Mucosa of descending colon (tissue), 3 donors: ENCODE measurements around the gene SPTBN4. TPM values are rescaled to one million over a fixed set of nuclear protein-coding genes. Genes with fewer than 3 reads are reported as not detected.
"Not testable (repeated sequence)": the region's sequence is repeated elsewhere in the genome, so short reads cannot be mapped to it uniquely, and the experiment has no call there.

Experiments
- ATAC-seq: fragments of 200-7000 bp; cut with Tn5 transposase; one replicate; pipeline ENCODE4 v1.9.1; 2020; ENCODE audit warnings: mild to moderate bottlenecking, moderate library complexity
- DNase-seq, 3 donors: peaks; one replicate each; pipeline ENCODE4 v3.0.0-alpha.2; 2020
- H3K36me3 ChIP-seq: fragments of 200-600 bp; one replicate; pipeline ENCODE4 v1.8.0; 2021; ENCODE audit warnings: low read depth, mild to moderate bottlenecking
- H3K4me1 ChIP-seq: fragments of 200-600 bp; one replicate; pipeline ENCODE4 v1.8.0; 2021; ENCODE audit warnings: low read depth, mild to moderate bottlenecking
- H3K4me3 ChIP-seq: fragments of 200-600 bp; one replicate; pipeline ENCODE4 v1.8.0; 2021; ENCODE audit warnings: mild to moderate bottlenecking
- H3K9me3 ChIP-seq: fragments of 200-600 bp; one replicate; pipeline ENCODE4 v1.8.0; 2021; ENCODE audit warnings: mild to moderate bottlenecking
- intact Hi-C, 2 donors: fragments of 100-400 bp; cut with DNase I in 1 of 2; cut with micrococcal nuclease in 1 of 2; formaldehyde crosslinking; loops; one replicate each; pipeline versions ENCODE4 v1.11.0 to v1.11.1; 2022; cut with DNase I, micrococcal nuclease
- total RNA-seq, 3 donors: library from RNA; stranded (reverse); fragmentation: NEBNext Ultra II Directional in 2 of 3; extraction: Animal tissue kit (Norgen Biotek cat#: 25700) in 2 of 3; gene quantifications; one replicate each; pipeline versions ENCODE4 v1.2.1 to v1.2.4, GENCODE V29; 2021 to 2023
- TF ChIP-seq, protein P1 (sequence below): fragments of 200-600 bp; IDR thresholded peaks from one replicate; pipeline ENCODE4 v1.8.0; 2022; ENCODE audit warnings: antibody characterized with exemption, mild to moderate bottlenecking
- donor health status: DM: no; HTN: no; CAD: no; lungs with moderate emphysema.
- donor health status: DM: no; HTN: no; CAD: no.
- donor health status: DM: no; HTN: yes; CAD: no.

The SPTBN4 gene
- total RNA-seq, 3 donors from 2014 or later: 0.29 to 4.1 (median 0.82) TPM

DNA sequence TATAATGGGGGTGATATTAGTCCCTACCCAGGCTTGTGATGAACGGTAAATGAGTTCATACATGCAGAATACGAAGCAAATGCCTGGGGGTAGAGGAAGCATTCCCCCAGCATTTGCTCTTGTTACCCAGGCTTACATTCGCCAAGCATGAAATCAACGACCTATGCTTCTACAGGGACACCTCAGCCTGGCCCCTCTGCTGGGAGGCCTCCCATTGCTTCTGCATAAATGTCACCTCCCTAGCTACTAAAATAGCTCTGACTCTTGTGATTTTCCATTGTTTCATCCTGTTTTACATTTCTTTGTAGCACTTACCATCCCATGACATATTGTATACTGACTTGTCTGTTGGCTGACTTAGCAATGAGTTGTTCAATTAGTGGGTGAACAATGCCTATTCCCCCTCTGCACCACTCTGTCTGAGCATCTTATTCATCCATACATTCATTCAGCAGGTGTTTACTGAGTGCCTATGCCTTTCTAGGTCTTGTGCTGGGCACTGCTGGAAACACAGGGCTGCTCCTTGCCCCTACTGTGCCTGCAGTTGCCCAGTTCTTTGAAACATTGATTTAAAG, 47.0 kb downstream of the SPTBN4 start:
- DNase-seq: no peak
- no peak overlapping the region for H3K4me3 ChIP-seq
- TF ChIP-seq, protein P1, sequence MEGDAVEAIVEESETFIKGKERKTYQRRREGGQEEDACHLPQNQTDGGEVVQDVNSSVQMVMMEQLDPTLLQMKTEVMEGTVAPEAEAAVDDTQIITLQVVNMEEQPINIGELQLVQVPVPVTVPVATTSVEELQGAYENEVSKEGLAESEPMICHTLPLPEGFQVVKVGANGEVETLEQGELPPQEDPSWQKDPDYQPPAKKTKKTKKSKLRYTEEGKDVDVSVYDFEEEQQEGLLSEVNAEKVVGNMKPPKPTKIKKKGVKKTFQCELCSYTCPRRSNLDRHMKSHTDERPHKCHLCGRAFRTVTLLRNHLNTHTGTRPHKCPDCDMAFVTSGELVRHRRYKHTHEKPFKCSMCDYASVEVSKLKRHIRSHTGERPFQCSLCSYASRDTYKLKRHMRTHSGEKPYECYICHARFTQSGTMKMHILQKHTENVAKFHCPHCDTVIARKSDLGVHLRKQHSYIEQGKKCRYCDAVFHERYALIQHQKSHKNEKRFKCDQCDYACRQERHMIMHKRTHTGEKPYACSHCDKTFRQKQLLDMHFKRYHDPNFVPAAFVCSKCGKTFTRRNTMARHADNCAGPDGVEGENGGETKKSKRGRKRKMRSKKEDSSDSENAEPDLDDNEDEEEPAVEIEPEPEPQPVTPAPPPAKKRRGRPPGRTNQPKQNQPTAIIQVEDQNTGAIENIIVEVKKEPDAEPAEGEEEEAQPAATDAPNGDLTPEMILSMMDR: no peak
- no peak for ATAC-seq
- H3K9me3 ChIP-seq: no peaks in the 10 kb centered on the region
- H3K4me1 ChIP-seq: no peaks in the 10 kb centered on the region
- no peaks in the 10 kb centered on the region for H3K36me3 ChIP-seq
- intact Hi-C loops: no loop called here

- Histone ChIP-seq H3K4me3 (no peak overlapping the region), H3K4me1 (no peaks in the 10 kb centered on the region), H3K36me3 (no peaks in the 10 kb centered on the region), H3K9me3 (no peaks in the 10 kb centered on the region)
- ATAC-seq (no peak), DNase-seq (no peak)
- TF ChIP-seq, protein P1: no peak
- intact Hi-C loops: no loop called here
Measured at GRCh38 chr19:40517248-40517647, 50.4 kb downstream of the SPTBN4 start.

GRCh38 chr19:40519352-40520322, 52.8 kb downstream of the SPTBN4 start:
- intact Hi-C loops: no loop called here
- Histone ChIP-seq H3K36me3 (no peaks in the 10 kb centered on the region), H3K4me3 (no peak overlapping the region), H3K9me3 (no peaks in the 10 kb centered on the region), H3K4me1 (peaks cover 5% of the 10 kb centered on the region)
- ATAC-seq (peak; percentile 59), DNase-seq (peak in 1 of 3 donors; percentile 42)
- TF ChIP-seq, protein P1: no peak

DNA sequence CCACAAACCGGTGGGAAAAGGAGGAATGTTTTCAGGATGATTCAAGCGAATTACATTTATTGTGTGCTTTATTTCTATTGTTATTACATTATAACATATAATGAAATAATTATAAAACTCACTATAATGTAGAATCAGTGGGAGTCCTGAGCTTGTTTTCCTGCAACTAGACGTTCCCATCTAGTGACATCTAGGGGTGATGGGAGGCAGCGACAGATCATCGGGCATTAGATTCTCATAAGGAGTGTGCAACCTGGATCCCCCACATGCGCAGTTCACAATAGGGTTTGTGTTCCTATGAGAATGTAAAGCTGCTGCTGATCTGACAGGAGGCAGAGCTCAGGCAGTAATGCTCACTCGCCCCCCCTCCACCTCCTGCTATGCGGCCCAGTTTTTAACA, 54.5 kb downstream of the SPTBN4 start:
- intact Hi-C loops: no loop called here
- DNase-seq: no peak
- ATAC-seq: no peak
- H3K4me3 ChIP-seq: no peak overlapping the region
- no peaks in the 10 kb centered on the region for H3K9me3 ChIP-seq
- no peaks in the 10 kb centered on the region for H3K36me3 ChIP-seq
- TF ChIP-seq, protein P1: no peak
- H3K4me1 ChIP-seq: peaks cover 5% of the 10 kb centered on the region

- H3K36me3 ChIP-seq, H3K9me3 ChIP-seq, intact Hi-C loops, DNase-seq, H3K4me3 ChIP-seq, H3K4me1 ChIP-seq, ATAC-seq: not testable (repeated sequence)
Measured at GRCh38 chr19:40521900-40522299, 55.1 kb downstream of the SPTBN4 start.
